HCT116 (cell line): ENCODE results near the gene MAPRE2. TPM values are rescaled to one million over a fixed set of nuclear protein-coding genes. Genes with fewer than 3 reads are reported as not detected.

Experiments used
- ATAC-seq: fragments of 200-7000 bp; cut with Tn5 transposase; 2 replicates; pipeline ENCODE4 v1.9.1; 2020; ENCODE audit warnings: mild to moderate bottlenecking, moderate library complexity
- BruUV-seq: library from RNA; stranded (reverse); fragments of 400-500 nt; replicated peaks from 2 replicates; lab custom pipeline; 2021; lab: Mats Ljungman, UMichigan
- CTCF ChIA-PET: fragments of 300-600 bp; sonication (Branson Sonifier 250); formaldehyde crosslinking; loops from one replicate; lab custom pipeline; 2021; ENCODE audit warnings: antibody characterized with exemption; lab: Charles Lee
- POLR2A ChIA-PET: fragments of 300-600, 350-600 bp; sonication (Branson Sonifier 250); formaldehyde crosslinking; loops from one replicate; lab custom pipeline; 2021; ENCODE audit warnings: antibody characterized with exemption; lab: Charles Lee
- RAD21 ChIA-PET, 2 experiments: fragments of 300-600 bp; sonication (Branson Sonifier 250); formaldehyde crosslinking; loops; one replicate each; lab custom pipeline; 2023; ENCODE audit warnings: low total read pairs in 2 of 2; ENCODE audit not compliant: uncharacterized antibody in 2 of 2, unreplicated experiment in 2 of 2, low non-redundant PET in 1 of 2; lab: Charles Lee
- DNase-seq: peaks from one replicate; pipeline ENCODE4 v3.0.0-alpha.2; 2010; ENCODE audit warnings: low read depth, low spot score
- H2AFZ ChIP-seq: fragments of 200-600 bp; shearing (Covaris generic), sonication (generic); 2 replicates; pipeline ENCODE4 v1.6.1; 2017; ENCODE audit warnings: low read depth, mixed run types, mixed read lengths, antibody characterized with exemption, low read length; ENCODE audit not compliant: poor library complexity, severe bottlenecking
- H3K27ac ChIP-seq: 2 replicates; pipeline ENCODE4 v1.5.1; 2012; ENCODE audit warnings: low read depth, low read length
- H3K27me3 ChIP-seq: fragments of 200-600 bp; sonication (generic); 2 replicates; pipeline ENCODE4 v1.6.1; 2016; ENCODE audit warnings: mixed run types, low read length, mixed read lengths; ENCODE audit not compliant: insufficient read depth
- H3K36me3 ChIP-seq, 2 experiments: fragments of 200-500 bp in 1 of 2; fragments of 200-600 bp in 1 of 2; sonication (Bioruptor generic) in 1 of 2; sonication (generic) in 1 of 2; 2 replicates each; pipeline versions ENCODE4 v1.5.1 to v1.6.1; 2014 to 2016; ENCODE audit warnings: low read length in 2 of 2, inconsistent platforms in 1 of 2, mixed read lengths in 1 of 2, mixed run types in 1 of 2; ENCODE audit not compliant: insufficient read depth in 2 of 2, control insufficient read depth in 1 of 2
- H3K4me1 ChIP-seq, 2 experiments: fragments of 200-600 bp in 1 of 2; sonication (generic) in 1 of 2; 2 replicates each; pipeline versions ENCODE4 v1.5.1 to v1.6.1; 2012 to 2017; ENCODE audit warnings: low read length in 2 of 2, inconsistent platforms in 1 of 2, mild to moderate bottlenecking in 1 of 2, mixed read lengths in 1 of 2, mixed run types in 1 of 2, moderate library complexity in 1 of 2; ENCODE audit not compliant: insufficient read depth in 2 of 2, control insufficient read depth in 1 of 2
- H3K4me2 ChIP-seq: fragments of 200-600 bp; sonication (generic); 2 replicates; pipeline ENCODE4 v1.6.1; 2017; ENCODE audit warnings: mixed run types, low read length, mixed read lengths
- H3K4me3 ChIP-seq, 2 experiments: fragments of 200-600 bp in 1 of 2; sonication (generic) in 1 of 2; replicated peaks in 1 of 2; 2 replicates each; pipeline ENCODE4 v1.5.1; 2011 to 2016; ENCODE audit warnings: low read length in 2 of 2, control low read depth in 1 of 2, low read depth in 1 of 2, mild to moderate bottlenecking in 1 of 2, mixed read lengths in 1 of 2, mixed run types in 1 of 2
- H3K79me2 ChIP-seq: fragments of 200-600 bp; sonication (generic); 2 replicates; pipeline ENCODE4 v1.6.1; 2017; ENCODE audit warnings: mild to moderate bottlenecking, mixed run types, low read length, moderate library complexity, mixed read lengths; ENCODE audit not compliant: insufficient read depth
- H3K9ac ChIP-seq: fragments of 200-600 bp; sonication (generic); 2 replicates; pipeline ENCODE4 v1.6.1; 2016; ENCODE audit warnings: low read length, mixed read lengths
- H3K9me2 ChIP-seq: fragments of 200-600 bp; sonication (generic), shearing (Covaris generic); 2 replicates; pipeline ENCODE4 v1.6.1; 2017; ENCODE audit warnings: mixed run types, mild to moderate bottlenecking, moderate library complexity; ENCODE audit not compliant: insufficient read depth
- H3K9me3 ChIP-seq, 2 experiments: fragments of 200-500 bp in 1 of 2; fragments of 200-600 bp in 1 of 2; sonication (Bioruptor generic) in 1 of 2; sonication (generic) in 1 of 2; 2 replicates each; pipeline ENCODE4 v1.6.1; 2014 to 2017; ENCODE audit warnings: low read length in 2 of 2, mixed read lengths in 2 of 2, inconsistent platforms in 1 of 2, low read depth in 1 of 2, mild to moderate bottlenecking in 1 of 2, mixed run types in 1 of 2, moderate library complexity in 1 of 2; ENCODE audit not compliant: control insufficient read depth in 1 of 2, insufficient read depth in 1 of 2
- H4K20me1 ChIP-seq: fragments of 200-600 bp; sonication (generic), shearing (Covaris generic); 2 replicates; pipeline ENCODE4 v1.6.1; 2017; ENCODE audit warnings: mixed run types, mild to moderate bottlenecking, moderate library complexity; ENCODE audit not compliant: insufficient read depth
- ATF3 ChIP-seq: IDR thresholded peaks from 2 replicates; pipeline ENCODE4 v1.6.1; 2012
- CBX3 ChIP-seq: IDR thresholded peaks from 2 replicates; pipeline ENCODE4 v1.6.1; 2012; ENCODE audit warnings: low read depth
- ELF1 ChIP-seq: IDR thresholded peaks from 2 replicates; pipeline ENCODE4 v1.6.1; 2012; ENCODE audit warnings: low read depth, borderline replicate concordance
- EZH2 ChIP-seq: fragments of 200-600 bp; sonication (generic); IDR thresholded peaks from 2 replicates; pipeline ENCODE4 v1.6.1; 2017; ENCODE audit warnings: antibody characterized with exemption, mixed run types
- EZH2phosphoT487 ChIP-seq: fragments of 200-600 bp; IDR thresholded peaks from 2 replicates; pipeline ENCODE4 v1.6.1; 2018; ENCODE audit warnings: antibody characterized with exemption, borderline replicate concordance
- MAX ChIP-seq: IDR thresholded peaks from 2 replicates; pipeline ENCODE4 v1.6.1; 2012
- POLR2A ChIP-seq: IDR thresholded peaks from 2 replicates; pipeline ENCODE4 v1.7.0; 2011; ENCODE audit warnings: borderline replicate concordance; ENCODE audit not compliant: insufficient read depth, insufficient read length; ENCODE audit errors: extremely low read depth
- POLR2AphosphoS5 ChIP-seq: IDR thresholded peaks from 2 replicates; pipeline ENCODE4 v1.6.1; 2011; ENCODE audit warnings: mild to moderate bottlenecking, low read depth, low read length, moderate library complexity
- REST ChIP-seq: IDR thresholded peaks from 2 replicates; pipeline ENCODE4 v1.6.1; 2012; ENCODE audit warnings: low read depth
- SIN3A ChIP-seq: IDR thresholded peaks from 2 replicates; pipeline ENCODE4 v1.6.1; 2012; ENCODE audit warnings: low read depth
- ZFX ChIP-seq: fragments of 450-650 bp; IDR thresholded peaks from 2 replicates; pipeline ENCODE4 v1.6.1; 2017
- ZNF274 ChIP-seq: fragments of 200-500 bp; sonication (Bioruptor generic); IDR thresholded peaks from 2 replicates; pipeline ENCODE4 v1.6.1; 2014; ENCODE audit warnings: mild to moderate bottlenecking, low read depth, low read length, inconsistent platforms
- intact Hi-C: fragments of 100-400 bp; cut with micrococcal nuclease; formaldehyde crosslinking; loops from 2 replicates; pipeline ENCODE4 v1.10.0; 2022
- total RNA-seq: library from RNA; stranded (reverse); gene quantifications from one replicate; pipeline ENCODE4 v1.2.1, GENCODE V29; 2021; ENCODE audit not compliant: unreplicated experiment

Gene MAPRE2
- total RNA-seq, 1 experiment from 2014 or later, result 17.2 TPM

GRCh38 chr18:35110059-35110458 lies 68.8 kb downstream of the MAPRE2 start:
- H4K20me1 ChIP-seq, result no peaks in the 10 kb centered on the region
- BruUV-seq, result no TSS peak
- ChIA-PET RAD21 (no interaction called here), POLR2A (no interaction called here), CTCF (no interaction called here)
- TF ChIP-seq ELF1 (no peak), REST (no peak), ATF3 (no peak), ZNF274 (no peak), EZH2phosphoT487 (no peak), EZH2 (no peak), MAX (no peak), POLR2AphosphoS5 (no peak), POLR2A (no peak), SIN3A (no peak), CBX3 (no peak), ZFX (no peak)
- no peaks in the 10 kb centered on the region for H3K79me2 ChIP-seq
- no peak overlapping the region for H3K9ac ChIP-seq
- no peak overlapping the region for H2AFZ ChIP-seq
- no peaks in the 10 kb centered on the region for H3K27me3 ChIP-seq
- no peak overlapping the region for H3K27ac ChIP-seq
- no peaks in the 10 kb centered on the region for H3K36me3 ChIP-seq
- DNase-seq (no peak), ATAC-seq (no peak)
- no peaks in the 10 kb centered on the region for H3K4me1 ChIP-seq
- H3K4me2 ChIP-seq, result no peak overlapping the region
- no peaks in the 10 kb centered on the region for H3K9me2 ChIP-seq
- H3K9me3 ChIP-seq, result no peaks in the 10 kb centered on the region
- no peak overlapping the region for H3K4me3 ChIP-seq
- intact Hi-C loops, result no loop called here
